ENCODE data around the gene SPZ1. TPM values are rescaled to one million over a fixed set of nuclear protein-coding genes. Genes with fewer than 3 reads are reported as not detected.

The SPZ1 gene
- total RNA-seq, 2 donors from 2014 or later, result not detected

DNA sequence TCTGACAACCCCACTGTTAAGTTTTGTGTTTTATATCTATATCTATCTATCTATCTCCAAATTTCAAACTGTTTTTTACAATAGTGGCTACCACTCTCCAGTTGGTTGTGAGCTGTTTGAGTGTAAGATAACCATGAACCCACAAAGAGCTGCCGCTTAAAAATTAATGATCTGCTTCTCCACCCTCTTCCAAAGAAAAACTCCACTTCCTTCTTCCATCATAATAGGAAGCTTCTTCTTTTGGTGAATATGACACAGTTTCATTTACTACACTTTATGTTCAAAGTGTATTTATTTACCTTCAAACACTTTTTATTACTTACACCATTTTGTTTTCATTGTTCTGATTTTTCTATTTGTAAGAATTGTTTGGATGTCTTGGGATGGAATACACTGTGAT, 37.9 kb downstream of the SPZ1 start:
- H3K36me3 Mint-ChIP-seq (ENCODE audit: low read depth), result no peaks in the 10 kb centered on the region
- no peak for ATAC-seq (replicated peaks)
- no peaks in the 10 kb centered on the region for H3K27me3 Mint-ChIP-seq
- H3K4me3 Mint-ChIP-seq, result no peak overlapping the region
- H3K9me3 Mint-ChIP-seq, result no peaks in the 10 kb centered on the region
- no peaks in the 10 kb centered on the region for H3K4me1 Mint-ChIP-seq
- no peak overlapping the region for H3K27ac Mint-ChIP-seq

DNA sequence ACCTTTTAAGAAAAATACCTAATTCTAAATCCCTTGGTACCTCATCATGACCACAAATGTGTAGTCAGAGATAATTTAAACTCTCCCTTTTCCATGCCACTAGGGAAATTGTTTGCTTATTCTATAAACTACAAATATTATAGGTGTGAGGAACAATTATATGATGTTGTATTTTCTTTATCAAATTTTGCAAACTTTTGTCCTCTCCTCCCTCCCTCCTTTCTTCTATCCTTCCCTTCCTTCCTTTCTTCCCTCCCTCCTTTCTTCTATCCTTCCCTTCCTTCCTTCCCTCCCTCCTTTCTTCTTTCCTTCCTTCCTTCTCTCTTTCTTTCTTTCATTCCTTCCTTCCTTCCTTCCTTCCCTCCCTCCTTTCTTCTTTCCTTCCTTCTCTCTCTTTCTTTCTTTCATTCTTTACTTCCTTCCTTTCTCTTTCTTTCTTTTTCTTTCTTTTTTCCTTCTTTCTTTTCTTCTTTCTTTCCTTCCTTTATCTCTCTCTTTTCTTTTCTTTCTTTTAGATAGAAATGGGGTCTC, 41.2 kb downstream of the SPZ1 start:
- H3K4me3 Mint-ChIP-seq, result no peak overlapping the region
- H3K27me3 Mint-ChIP-seq, result no peaks in the 10 kb centered on the region
- no peaks in the 10 kb centered on the region for H3K4me1 Mint-ChIP-seq
- no peaks in the 10 kb centered on the region for H3K9me3 Mint-ChIP-seq
- no peaks in the 10 kb centered on the region for H3K36me3 Mint-ChIP-seq (ENCODE audit: low read depth)
- ATAC-seq (replicated peaks), result no peak
- no peak overlapping the region for H3K27ac Mint-ChIP-seq

DNA sequence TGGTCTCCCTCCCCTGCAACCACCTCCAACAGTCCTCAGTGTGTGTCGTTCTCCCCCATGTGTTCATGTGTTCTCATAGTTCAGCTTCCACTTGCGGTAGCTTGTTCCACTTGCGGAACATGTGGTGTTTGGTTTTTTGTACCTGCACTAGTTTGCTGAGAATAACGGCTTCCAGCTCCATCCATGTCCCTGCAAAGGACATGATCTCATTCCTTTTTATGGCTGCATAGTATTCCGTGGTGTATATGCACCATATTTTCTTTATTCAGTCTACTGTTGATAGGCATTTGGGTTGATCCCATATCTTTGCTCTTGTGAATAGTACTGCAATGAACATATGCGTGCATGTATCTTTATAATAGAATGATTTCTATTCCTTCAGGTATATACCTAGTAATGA, 45.1 kb downstream of the SPZ1 start:
- ATAC-seq (replicated peaks), result no peak
- H3K4me3 Mint-ChIP-seq, result no peak overlapping the region
- H3K36me3 Mint-ChIP-seq (ENCODE audit: low read depth), result no peaks in the 10 kb centered on the region
- no peaks in the 10 kb centered on the region for H3K4me1 Mint-ChIP-seq
- H3K9me3 Mint-ChIP-seq, result no peaks in the 10 kb centered on the region
- no peaks in the 10 kb centered on the region for H3K27me3 Mint-ChIP-seq
- no peak overlapping the region for H3K27ac Mint-ChIP-seq

DNA sequence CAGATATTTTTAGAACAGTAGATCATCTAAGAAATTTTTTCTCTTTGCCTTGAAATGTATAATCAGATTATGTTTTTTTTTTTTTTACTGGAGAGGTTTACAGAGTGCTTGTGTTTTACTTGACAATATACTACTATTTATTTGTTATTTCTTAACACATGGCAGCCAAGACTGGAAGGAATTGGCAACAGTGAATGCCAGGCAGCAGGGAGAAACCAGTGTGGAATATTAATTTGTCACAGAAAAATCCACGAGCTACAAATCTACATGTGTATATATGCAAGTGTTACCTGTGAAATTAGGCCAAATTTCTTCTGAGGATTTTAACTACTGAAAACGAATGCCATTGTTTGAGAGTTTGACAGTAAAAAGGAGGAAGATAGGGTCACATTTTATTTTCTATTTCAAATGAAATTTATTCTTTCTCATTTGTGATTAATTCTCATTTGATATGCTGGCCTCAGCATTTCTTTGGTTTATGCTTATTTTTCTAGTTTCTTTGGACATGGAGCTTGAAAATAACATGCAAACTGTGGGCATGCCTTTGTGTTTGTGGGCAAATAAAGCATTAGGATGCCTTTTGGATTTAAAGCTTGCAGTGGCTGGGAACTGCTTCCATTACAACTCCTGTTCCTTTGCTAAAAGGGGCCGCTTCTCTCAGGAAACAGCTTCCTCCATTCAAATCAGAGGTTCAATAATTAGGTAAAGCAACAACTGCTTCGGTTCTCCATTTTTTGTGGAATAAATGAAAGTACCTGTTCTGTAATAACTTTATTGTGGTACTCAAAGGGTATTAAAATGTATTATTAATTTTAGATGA, 49.1 kb downstream of the SPZ1 start:
- ATAC-seq (replicated peaks), result no peak
- H3K27me3 Mint-ChIP-seq, result peaks cover 10% of the 10 kb centered on the region
- no peak overlapping the region for H3K4me3 Mint-ChIP-seq

DNA sequence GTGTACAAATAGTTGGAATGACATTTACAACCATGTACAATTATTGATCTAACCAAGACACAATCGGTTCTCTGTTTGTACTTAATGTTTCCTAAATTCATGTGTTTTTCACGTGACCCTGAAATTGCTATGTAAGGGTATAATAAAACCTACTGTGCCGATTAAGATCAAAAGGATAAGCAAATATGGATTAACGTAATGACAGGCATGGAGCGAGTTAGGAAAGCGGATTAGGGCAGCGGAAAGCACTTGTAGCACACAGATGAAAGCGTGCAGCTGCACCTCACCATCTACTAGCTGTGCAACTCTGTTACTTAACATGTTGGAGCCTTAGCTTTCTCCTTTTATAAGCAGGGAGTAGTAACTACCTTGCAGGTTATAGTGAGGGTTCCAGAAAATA, 49.7 kb downstream of the SPZ1 start:
- Mint-ChIP-seq H3K27me3 (peaks cover 10% of the 10 kb centered on the region), H3K4me3 (no peak overlapping the region), H3K4me1 (no peaks in the 10 kb centered on the region), H3K9me3 (no peaks in the 10 kb centered on the region), H3K27ac (no peak overlapping the region), H3K36me3 (ENCODE audit: low read depth) (no peaks in the 10 kb centered on the region)
- ATAC-seq (replicated peaks), result no peak

More for the DNA sequence above, 49.1 kb downstream of the SPZ1 start:
- no peaks in the 10 kb centered on the region for H3K36me3 Mint-ChIP-seq (ENCODE audit: low read depth)
- no peak overlapping the region for H3K27ac Mint-ChIP-seq
- no peaks in the 10 kb centered on the region for H3K9me3 Mint-ChIP-seq
- no peaks in the 10 kb centered on the region for H3K4me1 Mint-ChIP-seq

DNA sequence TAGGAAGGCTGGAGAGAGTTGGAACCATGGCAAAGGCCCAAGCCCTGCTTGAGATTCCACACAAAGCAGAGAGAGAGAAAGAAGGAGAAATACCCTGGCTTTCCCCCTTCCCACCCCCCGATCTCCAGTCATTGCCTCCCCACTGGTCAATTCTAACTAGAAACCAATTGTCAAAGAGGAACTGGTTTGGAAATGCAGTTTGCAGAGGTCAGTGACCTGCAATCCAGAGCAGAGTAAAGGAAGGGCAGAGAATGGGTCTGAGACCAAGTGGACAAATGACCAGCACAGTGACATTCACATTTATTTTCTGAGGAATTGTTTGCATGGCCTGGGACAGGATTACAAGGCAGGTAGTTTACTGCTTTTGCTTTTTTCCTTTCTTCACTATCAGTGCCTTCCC, 50.6 kb downstream of the SPZ1 start:
- no peak overlapping the region for H3K27ac Mint-ChIP-seq
- no peak for ATAC-seq (replicated peaks)
- H3K4me1 Mint-ChIP-seq, result no peaks in the 10 kb centered on the region
- H3K9me3 Mint-ChIP-seq, result no peaks in the 10 kb centered on the region
- no peaks in the 10 kb centered on the region for H3K36me3 Mint-ChIP-seq (ENCODE audit: low read depth)
- peaks cover 10% of the 10 kb centered on the region for H3K27me3 Mint-ChIP-seq
- H3K4me3 Mint-ChIP-seq, result no peak overlapping the region

Other genes starting within 250 kb of the SPZ1 start
- gene SERINC5, start 64.0 kb upstream of the SPZ1 start, total RNA-seq, result 10 to 100 TPM; 50.7 to 76.7 TPM
- gene ZFYVE16, start 88.1 kb downstream of the SPZ1 start, total RNA-seq, result 10 to 100 TPM; 15.5 to 16.6 TPM
- gene FAM151B, start 168.1 kb downstream of the SPZ1 start, total RNA-seq, result under 1 TPM; 0.13 to 0.42 TPM